ENCODE results near the gene PRR20G.

DNA sequence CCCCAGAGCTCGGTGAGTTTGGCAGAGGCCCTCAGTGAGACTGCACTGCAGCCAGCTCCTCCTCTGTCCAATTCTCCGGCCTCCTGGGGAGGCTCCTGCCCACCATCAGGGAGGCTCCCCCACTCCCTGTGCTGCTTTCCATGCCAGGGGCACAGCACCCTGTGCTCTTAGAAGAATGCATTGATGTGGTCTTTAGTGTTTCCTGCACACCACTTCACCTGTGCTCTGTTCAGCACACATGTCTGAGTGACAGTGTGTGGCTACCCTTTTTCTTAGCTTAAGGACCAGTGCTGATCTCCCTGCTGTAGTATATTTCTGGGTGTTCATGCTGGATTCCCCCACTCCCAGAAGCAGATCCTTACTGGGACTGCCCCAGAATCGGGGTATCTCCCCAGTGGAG, 36.2 kb upstream of the PRR20G start:
- TF ChIP-seq, protein P1, sequence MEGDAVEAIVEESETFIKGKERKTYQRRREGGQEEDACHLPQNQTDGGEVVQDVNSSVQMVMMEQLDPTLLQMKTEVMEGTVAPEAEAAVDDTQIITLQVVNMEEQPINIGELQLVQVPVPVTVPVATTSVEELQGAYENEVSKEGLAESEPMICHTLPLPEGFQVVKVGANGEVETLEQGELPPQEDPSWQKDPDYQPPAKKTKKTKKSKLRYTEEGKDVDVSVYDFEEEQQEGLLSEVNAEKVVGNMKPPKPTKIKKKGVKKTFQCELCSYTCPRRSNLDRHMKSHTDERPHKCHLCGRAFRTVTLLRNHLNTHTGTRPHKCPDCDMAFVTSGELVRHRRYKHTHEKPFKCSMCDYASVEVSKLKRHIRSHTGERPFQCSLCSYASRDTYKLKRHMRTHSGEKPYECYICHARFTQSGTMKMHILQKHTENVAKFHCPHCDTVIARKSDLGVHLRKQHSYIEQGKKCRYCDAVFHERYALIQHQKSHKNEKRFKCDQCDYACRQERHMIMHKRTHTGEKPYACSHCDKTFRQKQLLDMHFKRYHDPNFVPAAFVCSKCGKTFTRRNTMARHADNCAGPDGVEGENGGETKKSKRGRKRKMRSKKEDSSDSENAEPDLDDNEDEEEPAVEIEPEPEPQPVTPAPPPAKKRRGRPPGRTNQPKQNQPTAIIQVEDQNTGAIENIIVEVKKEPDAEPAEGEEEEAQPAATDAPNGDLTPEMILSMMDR (IDR thresholded peaks at IDR 0.05; ENCODE audit: low read depth, low read length) = no peak
- TF ChIP-seq EZH2phosphoT487 (IDR thresholded peaks at IDR 0.05; ENCODE audit: low read depth) = no peak

Measured in OCI-LY3 (cell line).